ENCODE measurements around the gene CDH5. TPM values are rescaled to one million over a fixed set of nuclear protein-coding genes. Genes with fewer than 3 reads are reported as not detected.

Gene CDH5
- 10 to 100 TPM; 10.2 to 28.3 (median 14.0) TPM for total RNA-seq

GRCh38 chr16:66366433-66367299, at the start of gene CDH5:
CDH5 (plus strand) TSS chr16:66366691; CDS start chr16:66379338, 12,647 bp downstream.
- WGBS, 2 donors, result 39 to 50% methylated on average over 13 to 19 of the region's 25 CpGs
- intact Hi-C loops (cut with DNase I; ENCODE audit: low total_unique reads), result no loop called here
- no peak within 1 kb of the TSS for H3K4me3 ChIP-seq (ENCODE audit: low read depth, poor library complexity, severe bottlenecking)
- TF ChIP-seq CTCF (IDR thresholded peaks at IDR 0.05), result no peak
- TF ChIP-seq POLR2A (IDR thresholded peaks at IDR 0.05), result no peak
- DNase-seq (ENCODE audit: low spot score in 2 of 2), result peak; percentile 78 to 96

- TF ChIP-seq CTCF (IDR thresholded peaks at IDR 0.05) (no peak), POLR2A (IDR thresholded peaks at IDR 0.05) (no peak)
- H3K4me3 ChIP-seq (ENCODE audit: low read depth, poor library complexity, severe bottlenecking), result no peak overlapping the region
- intact Hi-C loops (cut with DNase I; ENCODE audit: low total_unique reads), result no loop called here
- no peak for DNase-seq (ENCODE audit: low spot score in 2 of 2)
- 84 to 89% methylated on average over 1 of the region's 1 CpG for WGBS, 2 donors
These were observed 48.0 kb upstream of the CDH5 start for GRCh38 chr16:66318505-66318904.

GRCh38 chr16:66320774-66321173, 45.7 kb upstream of the CDH5 start:
- intact Hi-C loops (cut with DNase I; ENCODE audit: low total_unique reads), result no loop called here
- no peak for TF ChIP-seq CTCF (IDR thresholded peaks at IDR 0.05)
- no peak for TF ChIP-seq POLR2A (IDR thresholded peaks at IDR 0.05)
- no peak for DNase-seq (ENCODE audit: low spot score in 2 of 2)

GRCh38 chr16:66322174-66322573, 44.3 kb upstream of the CDH5 start:
- no peak for DNase-seq (ENCODE audit: low spot score in 2 of 2)
- intact Hi-C loops (cut with DNase I; ENCODE audit: low total_unique reads), result no loop called here
- TF ChIP-seq POLR2A (IDR thresholded peaks at IDR 0.05) (no peak), CTCF (IDR thresholded peaks at IDR 0.05) (no peak)
- H3K4me3 ChIP-seq (ENCODE audit: low read depth, poor library complexity, severe bottlenecking), result no peak overlapping the region
- WGBS, 2 donors, result 59 to 62% methylated on average over 4 of the region's 4 CpGs

More at GRCh38 chr16:66320774-66321173, 45.7 kb upstream of the CDH5 start:
- H3K4me3 ChIP-seq (ENCODE audit: low read depth, poor library complexity, severe bottlenecking), result no peak overlapping the region

- no peak overlapping the region for H3K4me3 ChIP-seq (ENCODE audit: low read depth, poor library complexity, severe bottlenecking)
- 54 to 74% methylated on average over 11 of the region's 11 CpGs for WGBS, 2 donors
- intact Hi-C loops (cut with DNase I; ENCODE audit: low total_unique reads), result no loop called here
- DNase-seq (ENCODE audit: low spot score in 2 of 2), result no peak
- no peak for TF ChIP-seq CTCF (IDR thresholded peaks at IDR 0.05)
- no peak for TF ChIP-seq POLR2A (IDR thresholded peaks at IDR 0.05)
These were observed 41.5 kb upstream of the CDH5 start for GRCh38 chr16:66324815-66325515.
